Activated CD8-positive, alpha-beta T cell treated with anti-CD3 and anti-CD28 coated beads, Interleukin-2, amount 10 ng/mL, durations not matched to agents 7 days and 5 days (primary cell): ENCODE measurements around the gene ANKMY1. TPM values are rescaled to one million over a fixed set of nuclear protein-coding genes. Genes with fewer than 3 reads are reported as not detected.

Source experiments
- ATAC-seq: fragments of 150-1000 bp; cut with Tn5 transposase; one replicate; pipeline ENCODE4 v1.10.0; 2021; ENCODE audit warnings: moderate library complexity
- CTCF ChIA-PET: fragments of 350-600 bp; sonication (Branson Sonifier 250); formaldehyde crosslinking; loops from one replicate; lab custom pipeline; 2021; ENCODE audit warnings: antibody characterized with exemption; lab: Charles Lee
- POLR2A ChIA-PET: fragments of 350-600 bp; sonication (Branson Sonifier 250); formaldehyde crosslinking; loops from one replicate; lab custom pipeline; 2021; ENCODE audit warnings: antibody characterized with exemption; lab: Charles Lee
- DNase-seq: peaks from one replicate; pipeline ENCODE4 v3.0.0-alpha.2; 2020
- H3K27ac Mint-ChIP-seq: one replicate; pipeline ENCODE4 v1.8.0; 2021; ENCODE audit warnings: mild to moderate bottlenecking, mixed read lengths
- H3K27me3 Mint-ChIP-seq: one replicate; pipeline ENCODE4 v1.8.0; 2021; ENCODE audit warnings: low read depth, mixed read lengths
- H3K36me3 Mint-ChIP-seq: one replicate; pipeline ENCODE4 v1.8.0; 2021; ENCODE audit warnings: low read depth, mixed read lengths
- H3K4me1 Mint-ChIP-seq: one replicate; pipeline ENCODE4 v1.8.0; 2021; ENCODE audit warnings: low read depth, mixed read lengths
- H3K4me3 Mint-ChIP-seq: one replicate; pipeline ENCODE4 v1.8.0; 2021; ENCODE audit warnings: mild to moderate bottlenecking, mixed read lengths
- H3K9me3 Mint-ChIP-seq: one replicate; pipeline ENCODE4 v1.8.0; 2022; ENCODE audit warnings: mixed read lengths; ENCODE audit not compliant: insufficient read depth
- total RNA-seq, 2 experiments: library from RNA; stranded (reverse); gene quantifications; one replicate each; pipeline ENCODE4 v1.2.3, GENCODE V29; 2021

ANKMY1 gene
- total RNA-seq, 2 experiments from 2014 or later, result 27.9 to 33.3 TPM

GRCh38 chr2:240570531-240571313, 12.9 kb upstream of the ANKMY1 start:
- DNase-seq (no peak), ATAC-seq (no peak)
- H3K4me1 Mint-ChIP-seq, result peaks cover 40% of the 10 kb centered on the region
- peaks cover 25% of the 10 kb centered on the region for H3K36me3 Mint-ChIP-seq
- H3K4me3 Mint-ChIP-seq, result peak overlapping the region; percentile 87
- POLR2A ChIA-PET, result no interaction called here
- H3K27me3 Mint-ChIP-seq, result no peaks in the 10 kb centered on the region
- H3K27ac Mint-ChIP-seq, result peak overlapping the region; percentile 75
- no peaks in the 10 kb centered on the region for H3K9me3 Mint-ChIP-seq
- CTCF ChIA-PET, result interaction anchor here (0.9 kb wide), 1 partner anchor 56 kb away, joined by 3 read pairs; no protein-coding TSS in a partner anchor

- Mint-ChIP-seq H3K4me1 (peaks cover 46% of the 10 kb centered on the region), H3K4me3 (peak overlapping the region; percentile 87), H3K27ac (peak overlapping the region; percentile 75), H3K27me3 (no peaks in the 10 kb centered on the region), H3K9me3 (no peaks in the 10 kb centered on the region), H3K36me3 (peaks cover 23% of the 10 kb centered on the region)
- ChIA-PET POLR2A (interaction anchor here (0.7 to 1.3 kb wide), 2 partner anchors 9 to 440 kb away, joined by 3 to 7 read pairs; no protein-coding TSS in a partner anchor), CTCF (interaction anchor here (0.7 kb wide), 1 partner anchor 10 kb away, joined by 3 read pairs; no protein-coding TSS in a partner anchor)
- DNase-seq (no peak), ATAC-seq (no peak)
Observed at GRCh38 chr2:240569998-240570530, 12.3 kb upstream of the ANKMY1 start.

- ATAC-seq (no peak), DNase-seq (peak; percentile 35)
- Mint-ChIP-seq H3K27me3 (no peaks in the 10 kb centered on the region), H3K36me3 (peaks cover 26% of the 10 kb centered on the region), H3K4me3 (peak overlapping the region; percentile 87), H3K9me3 (no peaks in the 10 kb centered on the region), H3K27ac (peak overlapping the region; percentile 75), H3K4me1 (peaks cover 51% of the 10 kb centered on the region)
- ChIA-PET POLR2A (interaction anchor here (0.5 to 1.5 kb wide), 7 partner anchors 8 to 440 kb away, joined by 3 to 7 read pairs (median 3); partner anchors contain the start of gene GPR35), CTCF (interaction anchor here (0.7 to 1.7 kb wide), 5 partner anchors 10 to 55 kb away, joined by 3 to 10 read pairs (median 5); partner anchors contain the start of gene CAPN10)
Observed at GRCh38 chr2:240569523-240569997, 11.8 kb upstream of the ANKMY1 start.

- ATAC-seq, result peak; percentile 0
- H3K4me3 Mint-ChIP-seq, result peak overlapping the region; percentile 87
Observed at GRCh38 chr2:240568678-240569522, 11.1 kb upstream of the ANKMY1 start.

GRCh38 chr2:240567872-240568677, 10.3 kb upstream of the ANKMY1 start, which contains the start of gene RNPEPL1:
Gene RNPEPL1 (plus strand): TSS chr2:240568484. CDS start chr2:240568587, 103 bp downstream.
- H3K36me3 Mint-ChIP-seq, result peaks cover 38% of the 10 kb centered on the region
- CTCF ChIA-PET, result interaction anchor here (0.7 to 7.8 kb wide), 11 partner anchors 7 to 55 kb away, joined by 3 to 119 read pairs (median 7); partner anchors contain the start of genes CAPN10 and DUSP28
- peak within 1 kb of the TSS; percentile 87 for H3K4me3 Mint-ChIP-seq
- H3K4me1 Mint-ChIP-seq, result peaks cover 66% of the 10 kb centered on the region
- ATAC-seq (peak; percentile 38), DNase-seq (peak; percentile 73)
- H3K27ac Mint-ChIP-seq, result peak within 1 kb of the TSS; percentile 92
- no peaks in the 10 kb centered on the region for H3K27me3 Mint-ChIP-seq
- H3K9me3 Mint-ChIP-seq, result no peaks in the 10 kb centered on the region
- POLR2A ChIA-PET, result interaction anchor here (0.6 to 4.2 kb wide), 8 partner anchors 9 to 57 kb away, joined by 3 to 53 read pairs (median 4); partner anchors contain the start of genes CAPN10 and GPR35

More at GRCh38 chr2:240568678-240569522, 11.1 kb upstream of the ANKMY1 start:
- peak; percentile 53 for DNase-seq
- Mint-ChIP-seq H3K27ac (peak overlapping the region; percentile 82), H3K27me3 (no peaks in the 10 kb centered on the region), H3K4me1 (peaks cover 58% of the 10 kb centered on the region), H3K36me3 (peaks cover 30% of the 10 kb centered on the region), H3K9me3 (no peaks in the 10 kb centered on the region)
- ChIA-PET CTCF (interaction anchor here (0.7 to 1.7 kb wide), 8 partner anchors 8 to 55 kb away, joined by 3 to 10 read pairs (median 4); partner anchors contain the start of genes CAPN10 and DUSP28), POLR2A (interaction anchor here (0.5 to 1.5 kb wide), 10 partner anchors 8 to 441 kb away, joined by 3 to 7 read pairs (median 3); partner anchors contain the start of genes CAPN10 and GPR35)

- H3K27ac Mint-ChIP-seq, result peak overlapping the region; percentile 92
- H3K9me3 Mint-ChIP-seq, result no peaks in the 10 kb centered on the region
- H3K36me3 Mint-ChIP-seq, result peaks cover 45% of the 10 kb centered on the region
- POLR2A ChIA-PET, result interaction anchor here (0.7 to 4.2 kb wide), 4 partner anchors 13 to 1335 kb away, joined by 3 to 53 read pairs (median 16); partner anchors contain the start of gene CAPN10
- peak overlapping the region; percentile 83 for H3K4me3 Mint-ChIP-seq
- peaks cover 74% of the 10 kb centered on the region for H3K4me1 Mint-ChIP-seq
- DNase-seq (peak; percentile 53), ATAC-seq (no peak)
- CTCF ChIA-PET, result interaction anchor here (1.0 to 7.8 kb wide), 11 partner anchors 10 to 133 kb away, joined by 3 to 119 read pairs (median 15); partner anchors contain the start of genes ANKMY1, CAPN10 and GPR35
- H3K27me3 Mint-ChIP-seq, result no peaks in the 10 kb centered on the region
Observed at GRCh38 chr2:240567137-240567871, 9.5 kb upstream of the ANKMY1 start.

- H3K4me1 Mint-ChIP-seq, result peaks cover 77% of the 10 kb centered on the region
- ChIA-PET POLR2A (interaction anchor here (1.3 to 4.2 kb wide), 7 partner anchors 10 to 60 kb away, joined by 4 to 53 read pairs (median 7); partner anchors contain the start of gene CAPN10), CTCF (interaction anchor here (0.8 to 7.8 kb wide), 17 partner anchors 10 to 1072 kb away, joined by 3 to 119 read pairs (median 7); partner anchors contain the start of genes ANKMY1, CAPN10 and GPR35)
Observed at GRCh38 chr2:240566203-240567136, 8.7 kb upstream of the ANKMY1 start.

GRCh38 chr2:240565333-240566202, 7.8 kb upstream of the ANKMY1 start:
- peaks cover 44% of the 10 kb centered on the region for H3K36me3 Mint-ChIP-seq
- no peaks in the 10 kb centered on the region for H3K9me3 Mint-ChIP-seq
- peaks cover 72% of the 10 kb centered on the region for H3K4me1 Mint-ChIP-seq
- peak overlapping the region; percentile 86 for H3K4me3 Mint-ChIP-seq
- POLR2A ChIA-PET, result interaction anchor here (0.5 to 4.2 kb wide), 10 partner anchors 9 to 1609 kb away, joined by 3 to 53 read pairs (median 6); partner anchors contain the start of gene CAPN10
- peak; percentile 57 for ATAC-seq
- CTCF ChIA-PET, result interaction anchor here (0.7 to 7.8 kb wide), 20 partner anchors 9 to 1073 kb away, joined by 3 to 119 read pairs (median 6); partner anchors contain the start of genes ANKMY1, CAPN10 and GPR35
- peak overlapping the region; percentile 97 for H3K27ac Mint-ChIP-seq
- peak; percentile 96 for DNase-seq
- no peaks in the 10 kb centered on the region for H3K27me3 Mint-ChIP-seq

More at GRCh38 chr2:240566203-240567136, 8.7 kb upstream of the ANKMY1 start:
- no peaks in the 10 kb centered on the region for H3K9me3 Mint-ChIP-seq
- H3K36me3 Mint-ChIP-seq, result peaks cover 51% of the 10 kb centered on the region
- peak overlapping the region; percentile 86 for H3K4me3 Mint-ChIP-seq
- H3K27ac Mint-ChIP-seq, result peak overlapping the region; percentile 97
- ATAC-seq (peak; percentile 70), DNase-seq (peak; percentile 98)
- H3K27me3 Mint-ChIP-seq, result no peaks in the 10 kb centered on the region
